Esophagus squamous epithelium (tissue), 4 donors: ENCODE data around the gene ERC2.

ENCODE experiments used
- POLR2A ChIP-seq, 4 donors: fragments of 450-650 bp; IDR thresholded peaks; one replicate each; pipeline ENCODE4 v1.6.1; 2017; ENCODE audit warnings: antibody characterized with exemption in 4 of 4, mild to moderate bottlenecking in 4 of 4, moderate library complexity in 3 of 4
- TF ChIP-seq, protein P1 (sequence below), 6 experiments: fragments of 450-650 bp in 4 of 6; fragments of 200-600 bp in 2 of 6; sonication (generic) in 2 of 6; IDR thresholded peaks; one replicate each; pipeline ENCODE4 v1.5.1; 2016 to 2019; ENCODE audit warnings: antibody characterized with exemption in 6 of 6, mild to moderate bottlenecking in 4 of 6, moderate library complexity in 4 of 6

DNA sequence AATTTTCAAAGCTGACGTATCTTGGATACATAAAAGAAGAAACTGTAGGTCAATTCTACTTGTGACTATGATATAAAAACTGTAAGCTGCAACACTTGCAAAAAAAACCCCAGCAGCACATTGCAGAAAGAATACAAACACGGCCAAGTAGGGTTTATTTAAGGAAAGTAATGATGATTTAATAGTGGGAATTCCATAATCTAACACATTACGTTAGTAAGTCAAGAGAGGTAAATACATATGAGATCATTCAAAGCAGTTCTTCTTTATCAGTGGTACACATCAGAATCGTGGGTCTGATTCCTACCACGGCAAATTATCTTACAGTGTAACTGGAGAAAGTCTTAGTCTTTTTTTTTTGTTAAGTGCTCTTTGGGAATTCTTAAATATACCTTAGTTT, 688.7 kb downstream of the ERC2 start:
- TF ChIP-seq, protein P1, sequence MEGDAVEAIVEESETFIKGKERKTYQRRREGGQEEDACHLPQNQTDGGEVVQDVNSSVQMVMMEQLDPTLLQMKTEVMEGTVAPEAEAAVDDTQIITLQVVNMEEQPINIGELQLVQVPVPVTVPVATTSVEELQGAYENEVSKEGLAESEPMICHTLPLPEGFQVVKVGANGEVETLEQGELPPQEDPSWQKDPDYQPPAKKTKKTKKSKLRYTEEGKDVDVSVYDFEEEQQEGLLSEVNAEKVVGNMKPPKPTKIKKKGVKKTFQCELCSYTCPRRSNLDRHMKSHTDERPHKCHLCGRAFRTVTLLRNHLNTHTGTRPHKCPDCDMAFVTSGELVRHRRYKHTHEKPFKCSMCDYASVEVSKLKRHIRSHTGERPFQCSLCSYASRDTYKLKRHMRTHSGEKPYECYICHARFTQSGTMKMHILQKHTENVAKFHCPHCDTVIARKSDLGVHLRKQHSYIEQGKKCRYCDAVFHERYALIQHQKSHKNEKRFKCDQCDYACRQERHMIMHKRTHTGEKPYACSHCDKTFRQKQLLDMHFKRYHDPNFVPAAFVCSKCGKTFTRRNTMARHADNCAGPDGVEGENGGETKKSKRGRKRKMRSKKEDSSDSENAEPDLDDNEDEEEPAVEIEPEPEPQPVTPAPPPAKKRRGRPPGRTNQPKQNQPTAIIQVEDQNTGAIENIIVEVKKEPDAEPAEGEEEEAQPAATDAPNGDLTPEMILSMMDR (IDR thresholded peaks at IDR 0.05), result no peak
- no peak for TF ChIP-seq POLR2A (IDR thresholded peaks at IDR 0.05)
